Measurements from ENCODE around the gene DCC.

DCC gene

GRCh38 chr18:53117851-53118250 lies 777.9 kb downstream of the DCC start:
- Histone ChIP-seq H3K4me2 (ENCODE audit: low read depth, low read length, poor library complexity, severe bottlenecking) (no peak overlapping the region), H3K27me3 (ENCODE audit: insufficient read depth, low read length, poor library complexity, severe bottlenecking) (no peaks in the 10 kb centered on the region), H2AFZ (ENCODE audit: low read length) (no peak overlapping the region), H3K4me1 (ENCODE audit: insufficient read depth, low read length, poor library complexity, severe bottlenecking) (no peaks in the 10 kb centered on the region), H3K4me3 (ENCODE audit: low read length, poor library complexity, severe bottlenecking) (no peak overlapping the region), H3K36me3 (ENCODE audit: insufficient read depth, low read length) (no peaks in the 10 kb centered on the region), H3K9me2 (replicated peaks; ENCODE audit: low read depth, low read length) (no peaks in the 10 kb centered on the region), H4K20me1 (ENCODE audit: insufficient read depth, low read length, poor library complexity, severe bottlenecking) (no peaks in the 10 kb centered on the region), H3K9ac (ENCODE audit: low read depth, low read length, poor library complexity, severe bottlenecking) (no peak overlapping the region), H3F3A (ENCODE audit: low read depth) (no peaks in the 10 kb centered on the region), H3K9me3 (ENCODE audit: insufficient read depth, low read depth, low read length) (no peaks in the 10 kb centered on the region), H3K79me2 (ENCODE audit: insufficient read depth, low read length) (no peaks in the 10 kb centered on the region)
- TF ChIP-seq EZH2phosphoT487 (IDR thresholded peaks at IDR 0.05; ENCODE audit: borderline replicate concordance): no peak
- TF ChIP-seq CTCF (conservative IDR thresholded peaks at IDR 0.05; ENCODE audit: low read length): no peak

GRCh38 chr18:53126210-53126609 lies 786.2 kb downstream of the DCC start:
- Histone ChIP-seq H3K4me1 (ENCODE audit: insufficient read depth, low read length, poor library complexity, severe bottlenecking) (no peaks in the 10 kb centered on the region), H2AFZ (ENCODE audit: low read length) (no peak overlapping the region), H3K9me3 (ENCODE audit: insufficient read depth, low read depth, low read length) (no peaks in the 10 kb centered on the region), H3K27me3 (ENCODE audit: insufficient read depth, low read length, poor library complexity, severe bottlenecking) (no peaks in the 10 kb centered on the region), H3K79me2 (ENCODE audit: insufficient read depth, low read length) (no peaks in the 10 kb centered on the region), H3K36me3 (ENCODE audit: insufficient read depth, low read length) (no peaks in the 10 kb centered on the region), H3F3A (ENCODE audit: low read depth) (no peaks in the 10 kb centered on the region), H4K20me1 (ENCODE audit: insufficient read depth, low read length, poor library complexity, severe bottlenecking) (no peaks in the 10 kb centered on the region), H3K4me3 (ENCODE audit: low read length, poor library complexity, severe bottlenecking) (no peak overlapping the region), H3K4me2 (ENCODE audit: low read depth, low read length, poor library complexity, severe bottlenecking) (no peak overlapping the region), H3K9me2 (replicated peaks; ENCODE audit: low read depth, low read length) (no peaks in the 10 kb centered on the region), H3K9ac (ENCODE audit: low read depth, low read length, poor library complexity, severe bottlenecking) (no peak overlapping the region)
- no peak for TF ChIP-seq EZH2phosphoT487 (IDR thresholded peaks at IDR 0.05; ENCODE audit: borderline replicate concordance)
- no peak for TF ChIP-seq CTCF (conservative IDR thresholded peaks at IDR 0.05; ENCODE audit: low read length)

- Histone ChIP-seq H4K20me1 (ENCODE audit: insufficient read depth, low read length, poor library complexity, severe bottlenecking) (no peaks in the 10 kb centered on the region), H3K9ac (ENCODE audit: low read depth, low read length, poor library complexity, severe bottlenecking) (no peak overlapping the region), H3K9me2 (replicated peaks; ENCODE audit: low read depth, low read length) (no peaks in the 10 kb centered on the region), H3K9me3 (ENCODE audit: insufficient read depth, low read depth, low read length) (no peaks in the 10 kb centered on the region), H3K4me1 (ENCODE audit: insufficient read depth, low read length, poor library complexity, severe bottlenecking) (no peaks in the 10 kb centered on the region), H3K79me2 (ENCODE audit: insufficient read depth, low read length) (no peaks in the 10 kb centered on the region), H3K4me2 (ENCODE audit: low read depth, low read length, poor library complexity, severe bottlenecking) (no peak overlapping the region), H3K4me3 (ENCODE audit: low read length, poor library complexity, severe bottlenecking) (no peak overlapping the region), H3K36me3 (ENCODE audit: insufficient read depth, low read length) (no peaks in the 10 kb centered on the region), H2AFZ (ENCODE audit: low read length) (no peak overlapping the region), H3F3A (ENCODE audit: low read depth) (no peaks in the 10 kb centered on the region), H3K27me3 (ENCODE audit: insufficient read depth, low read length, poor library complexity, severe bottlenecking) (no peaks in the 10 kb centered on the region)
- TF ChIP-seq EZH2phosphoT487 (IDR thresholded peaks at IDR 0.05; ENCODE audit: borderline replicate concordance) (no peak), CTCF (conservative IDR thresholded peaks at IDR 0.05; ENCODE audit: low read length) (no peak)
Observed at GRCh38 chr18:53131001-53131400, 791.0 kb downstream of the DCC start.

All from Loucy (cell line).